Hepatocyte (in vitro differentiated cells): Measurements from ENCODE around the gene SPACA7.

Experiments
- CTCF ChIP-seq: fragments of 200-600 bp; sonication (generic); IDR thresholded peaks from 2 replicates; pipeline ENCODE4 v1.5.1; 2016; ENCODE audit warnings: antibody characterized with exemption, mild to moderate bottlenecking; ENCODE audit not compliant: poor library complexity
- EZH2 ChIP-seq: fragments of 200-600 bp; sonication (generic); IDR thresholded peaks from 2 replicates; pipeline ENCODE4 v1.6.1; 2016; ENCODE audit warnings: antibody characterized with exemption, mild to moderate bottlenecking, borderline replicate concordance

GRCh38 chr13:112457081-112457480 is 80.9 kb downstream of the SPACA7 start:
- TF ChIP-seq CTCF = no peak
- no peak for TF ChIP-seq EZH2
